Activated CD4-positive, alpha-beta T cell treated with anti-CD3 and anti-CD28 coated beads for 24 hours (primary cell): ENCODE data around the gene SLC22A5.
"Not testable (repeated sequence)": the region's sequence is repeated elsewhere in the genome, so short reads cannot be mapped to it uniquely, and the experiment has no call there.

Source experiments
- DNase-seq, 2 donors: peaks; one replicate each; pipeline ENCODE4 v3.0.0-alpha.2; 2020; ENCODE audit warnings: low read depth in 2 of 2

Gene SLC22A5

GRCh38 chr5:132411304-132412013 lies 41.9 kb downstream of the SLC22A5 start:
- no peak for DNase-seq

- DNase-seq: no peak
Measured at GRCh38 chr5:132413567-132413966, 44.1 kb downstream of the SLC22A5 start.

- DNase-seq: no peak
Measured at GRCh38 chr5:132414634-132415378, 45.3 kb downstream of the SLC22A5 start.

GRCh38 chr5:132415516-132415915 lies 46.0 kb downstream of the SLC22A5 start:
- DNase-seq: not testable (repeated sequence)

- no peak for DNase-seq
Measured at GRCh38 chr5:132416306-132417009, 46.9 kb downstream of the SLC22A5 start.

GRCh38 chr5:132417010-132417439 lies 47.5 kb downstream of the SLC22A5 start:
- DNase-seq: no peak

GRCh38 chr5:132417461-132417860 lies 48.0 kb downstream of the SLC22A5 start:
- DNase-seq: no peak

GRCh38 chr5:132417889-132418485 lies 48.5 kb downstream of the SLC22A5 start:
- no peak for DNase-seq

GRCh38 chr5:132418881-132419280 lies 49.4 kb downstream of the SLC22A5 start:
- no peak for DNase-seq

- peak in 1 of 2 donors; percentile 45 for DNase-seq
Measured at GRCh38 chr5:132419502-132420468, 50.3 kb downstream of the SLC22A5 start.

- DNase-seq: no peak
Measured at GRCh38 chr5:132420706-132421272, 51.3 kb downstream of the SLC22A5 start.

- DNase-seq: no peak
Measured at GRCh38 chr5:132421462-132421861, 52.0 kb downstream of the SLC22A5 start.

GRCh38 chr5:132422720-132423437 lies 53.4 kb downstream of the SLC22A5 start:
- DNase-seq: no peak

- DNase-seq: no peak
Measured at GRCh38 chr5:132423438-132423898, 54.0 kb downstream of the SLC22A5 start.

- no peak for DNase-seq
Measured at GRCh38 chr5:132424167-132424880, 54.8 kb downstream of the SLC22A5 start.

GRCh38 chr5:132425009-132425937 lies 55.8 kb downstream of the SLC22A5 start:
- peak in 1 of 2 donors; percentile 57 for DNase-seq

GRCh38 chr5:132425975-132426524 lies 56.5 kb downstream of the SLC22A5 start:
- DNase-seq: no peak
